AG04450 (cell line): Measurements from ENCODE around the gene CNN2. TPM values are rescaled to one million over a fixed set of nuclear protein-coding genes. Genes with fewer than 3 reads are reported as not detected.

Source experiments
- CTCF ChIA-PET: fragments of 300-600, 350-600 bp; formaldehyde crosslinking; extraction: SDS; loops from one replicate; lab custom pipeline; 2022; ENCODE audit warnings: antibody characterized with exemption, inconsistent platforms; lab: Charles Lee
- POLR2A ChIA-PET: fragments of 350-600 bp; formaldehyde crosslinking; extraction: SDS; loops from one replicate; lab custom pipeline; 2021; ENCODE audit warnings: antibody characterized with exemption, inconsistent platforms; lab: Yijun Ruan, JAX
- DNase-seq: peaks from one replicate; pipeline ENCODE4 v3.0.0-alpha.2; 2011; ENCODE audit warnings: low read depth, low spot score
- H3K27ac ChIP-seq: one replicate; pipeline ENCODE4 v1.5.1; 2012; ENCODE audit warnings: low read depth, low read length, control low read depth
- H3K27me3 ChIP-seq: one replicate; pipeline ENCODE4 v1.6.0; 2012; ENCODE audit warnings: low read length; ENCODE audit not compliant: control insufficient read depth, insufficient read depth
- H3K4me3 ChIP-seq: 2 replicates; pipeline ENCODE4 v1.5.1; 2011; ENCODE audit warnings: mild to moderate bottlenecking, low read depth, low read length, control low read depth
- H3K9me3 ChIP-seq: 2 replicates; pipeline ENCODE4 v1.5.1; 2012; ENCODE audit warnings: low read length; ENCODE audit not compliant: control insufficient read depth, insufficient read depth
- CTCF ChIP-seq: IDR thresholded peaks from 2 replicates; pipeline ENCODE4 v1.5.1; 2011; ENCODE audit warnings: low read depth, low read length, control low read depth, inconsistent platforms
- polyA plus RNA-seq: library from polyadenylated mRNA; depleted of rRNA; stranded (reverse); fragments of >200 nt; gene quantifications from 2 replicates; pipeline ENCODE4 v1.2.3, GENCODE V29; 2011

Gene CNN2
- polyA plus RNA-seq, 1 experiment = 302 TPM

- no peak for DNase-seq
- Histone ChIP-seq H3K9me3 (peaks cover 4% of the 10 kb centered on the region; the same call in 1 of the 2 replicates), H3K4me3 (no peak overlapping the region), H3K27ac (peak overlapping the region; percentile 31), H3K27me3 (no peaks in the 10 kb centered on the region)
- ChIA-PET CTCF (interaction anchor here (0.7 to 1.2 kb wide), 2 partner anchors 228 to 229 kb away, joined by 3 to 4 read pairs; no protein-coding TSS in a partner anchor), POLR2A (interaction anchor here (0.7 to 1.8 kb wide), 5 partner anchors 10 to 330 kb away, joined by 3 to 5 read pairs (median 4); partner anchors contain the start of gene CNN2)
- no peak for TF ChIP-seq CTCF
Measured at GRCh38 chr19:1015782-1016646, 10.4 kb upstream of the CNN2 start.

GRCh38 chr19:1016647-1017114, 9.7 kb upstream of the CNN2 start:
- Histone ChIP-seq H3K27ac (peak overlapping the region; percentile 31), H3K4me3 (peak overlapping the region; percentile 17; the same call in 1 of the 2 replicates), H3K27me3 (no peaks in the 10 kb centered on the region), H3K9me3 (peaks cover 4% of the 10 kb centered on the region; the same call in 1 of the 2 replicates)
- POLR2A ChIA-PET = interaction anchor here (1.1 to 1.8 kb wide), 4 partner anchors 9 to 23 kb away, joined by 3 to 5 read pairs (median 4); partner anchors contain the start of gene CNN2
- DNase-seq = no peak
- CTCF ChIA-PET = interaction anchor here (0.7 kb wide), 1 partner anchor 228 kb away, joined by 4 read pairs; no protein-coding TSS in a partner anchor
- TF ChIP-seq CTCF = no peak

- no peak for DNase-seq
- peak overlapping the region; percentile 17 for H3K4me3 ChIP-seq
- H3K27me3 ChIP-seq = no peaks in the 10 kb centered on the region
- POLR2A ChIA-PET = interaction anchor here (0.5 to 1.8 kb wide), 5 partner anchors 8 to 22 kb away, joined by 3 to 8 read pairs (median 5); partner anchors contain the start of gene CNN2
- CTCF ChIA-PET = interaction anchor here (0.5 to 0.7 kb wide), 2 partner anchors 95 to 228 kb away, joined by 3 to 4 read pairs; no protein-coding TSS in a partner anchor
- no peak overlapping the region for H3K27ac ChIP-seq
- no peaks in the 10 kb centered on the region; the same call in 1 of the 2 replicates for H3K9me3 ChIP-seq
- TF ChIP-seq CTCF = no peak
Measured at GRCh38 chr19:1017115-1017905, 9.1 kb upstream of the CNN2 start.

- TF ChIP-seq CTCF = no peak
- ChIA-PET CTCF (interaction anchor here (0.5 to 0.6 kb wide), 2 partner anchors 47 to 95 kb away, joined by 3 to 5 read pairs; no protein-coding TSS in a partner anchor), POLR2A (no interaction called here)
- Histone ChIP-seq H3K9me3 (no peaks in the 10 kb centered on the region; the same call in 1 of the 2 replicates), H3K4me3 (peak overlapping the region; percentile 2; the same call in 1 of the 2 replicates), H3K27ac (no peak overlapping the region), H3K27me3 (no peaks in the 10 kb centered on the region)
- DNase-seq = no peak
Measured at GRCh38 chr19:1017906-1018305, 8.5 kb upstream of the CNN2 start.
